Activated CD4-positive, CD25-positive, alpha-beta regulatory T cell treated with anti-CD3 and anti-CD28 coated beads, Interleukin-2, amount 50 U/mL, for 72 hours (primary cell): ENCODE data around the gene PHLDA2.

Source experiments
- DNase-seq: peaks from one replicate; pipeline ENCODE4 v3.0.0; 2021

The PHLDA2 gene, protein sequence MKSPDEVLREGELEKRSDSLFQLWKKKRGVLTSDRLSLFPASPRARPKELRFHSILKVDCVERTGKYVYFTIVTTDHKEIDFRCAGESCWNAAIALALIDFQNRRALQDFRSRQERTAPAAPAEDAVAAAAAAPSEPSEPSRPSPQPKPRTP

DNA sequence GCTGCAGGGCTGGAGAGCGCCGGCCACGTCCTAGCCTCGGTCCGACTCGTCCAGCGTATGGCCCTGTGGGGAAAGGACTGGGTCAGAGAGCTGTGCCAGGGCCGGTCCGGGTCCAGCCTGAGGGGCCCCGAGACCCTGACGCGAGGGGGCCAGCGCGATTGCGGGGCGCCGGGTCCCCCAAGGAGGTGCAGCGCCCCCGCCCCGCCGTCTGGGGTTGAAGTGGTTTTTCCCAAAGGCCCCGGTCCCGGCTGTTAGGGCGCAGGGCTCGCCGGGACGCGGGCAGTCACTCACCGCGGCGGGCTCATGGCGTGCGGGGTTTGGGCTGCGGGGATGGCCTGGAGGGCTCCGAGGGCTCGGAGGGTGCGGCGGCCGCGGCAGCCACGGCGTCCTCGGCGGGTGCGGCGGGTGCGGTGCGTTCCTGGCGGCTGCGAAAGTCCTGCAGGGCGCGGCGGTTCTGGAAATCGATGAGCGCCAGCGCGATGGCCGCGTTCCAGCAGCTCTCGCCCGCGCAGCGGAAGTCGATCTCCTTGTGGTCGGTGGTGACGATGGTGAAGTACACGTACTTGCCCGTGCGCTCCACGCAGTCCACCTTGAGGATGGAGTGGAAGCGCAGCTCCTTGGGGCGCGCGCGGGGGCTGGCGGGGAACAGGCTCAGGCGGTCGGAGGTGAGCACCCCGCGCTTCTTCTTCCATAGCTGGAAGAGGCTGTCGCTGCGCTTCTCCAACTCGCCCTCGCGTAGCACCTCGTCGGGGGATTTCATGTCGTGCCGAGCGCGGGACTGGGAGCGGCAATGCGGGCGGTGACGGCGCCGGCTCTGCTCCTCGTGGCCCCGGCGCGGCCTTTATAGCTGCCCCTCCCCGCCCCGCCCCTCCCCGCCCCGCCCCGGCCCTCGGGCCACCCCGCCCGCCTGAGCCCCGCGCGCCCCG lies at the start of gene PHLDA2:
Gene PHLDA2, minus strand, starts transcription at position 816 of the 926 bp plus-strand sequence. Its CDS starts 56 bp downstream, at position 760.
- peak; percentile 73 for DNase-seq

DNA sequence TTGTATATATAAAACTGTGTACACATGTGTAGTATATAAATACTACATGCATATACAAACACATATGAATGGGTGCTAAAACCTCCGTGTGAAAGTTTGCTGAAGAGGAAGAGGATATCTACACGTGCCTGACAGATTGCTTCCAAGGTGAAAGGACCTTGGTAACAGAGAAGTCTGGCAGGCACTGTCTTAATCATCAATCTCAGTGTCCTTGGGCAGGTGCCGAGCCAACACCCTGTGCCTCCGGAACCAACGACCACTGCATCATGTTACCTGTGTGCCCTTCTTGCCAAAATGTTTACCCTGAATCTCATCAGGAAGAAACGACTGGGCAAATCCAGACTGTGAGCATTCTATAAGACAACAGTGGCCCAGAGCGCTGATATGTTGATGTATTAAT lies 47.9 kb upstream of the PHLDA2 start:
- no peak for DNase-seq

DNA sequence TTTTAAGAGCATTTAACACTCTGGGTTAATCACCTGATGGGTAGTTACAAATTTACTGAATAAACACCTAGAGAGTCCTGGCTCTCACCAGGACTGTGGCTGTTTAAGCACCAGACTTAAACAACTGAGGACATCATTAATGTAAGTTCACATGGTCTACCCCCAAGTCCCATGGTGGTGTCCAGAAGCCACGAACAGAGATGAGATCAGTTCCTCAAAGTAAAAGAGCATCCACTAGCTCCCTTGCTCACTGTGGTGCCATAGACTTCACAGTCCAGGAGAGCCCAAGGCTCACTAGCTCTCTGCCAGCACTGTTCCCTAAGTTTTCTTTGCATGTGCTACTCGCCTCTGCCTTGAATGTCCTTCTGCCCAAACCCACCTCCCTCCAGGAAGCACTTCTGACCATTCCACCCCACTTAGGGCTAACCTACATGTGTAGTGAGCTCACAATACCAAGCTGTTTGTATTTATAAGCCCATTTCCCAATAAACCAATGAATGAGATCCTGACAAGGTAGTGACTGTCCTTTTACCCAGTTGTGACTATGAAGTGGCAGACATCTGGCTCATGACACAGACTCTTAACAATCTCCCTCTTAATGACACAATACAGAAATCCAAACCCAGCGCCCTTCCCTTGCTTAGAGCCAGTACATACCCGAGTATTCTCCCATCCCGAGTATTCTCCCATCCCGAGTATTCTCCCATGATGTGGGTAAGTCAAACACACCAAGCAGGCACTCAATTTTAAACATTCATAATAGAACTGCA lies 47.3 kb upstream of the PHLDA2 start:
- no peak for DNase-seq

DNA sequence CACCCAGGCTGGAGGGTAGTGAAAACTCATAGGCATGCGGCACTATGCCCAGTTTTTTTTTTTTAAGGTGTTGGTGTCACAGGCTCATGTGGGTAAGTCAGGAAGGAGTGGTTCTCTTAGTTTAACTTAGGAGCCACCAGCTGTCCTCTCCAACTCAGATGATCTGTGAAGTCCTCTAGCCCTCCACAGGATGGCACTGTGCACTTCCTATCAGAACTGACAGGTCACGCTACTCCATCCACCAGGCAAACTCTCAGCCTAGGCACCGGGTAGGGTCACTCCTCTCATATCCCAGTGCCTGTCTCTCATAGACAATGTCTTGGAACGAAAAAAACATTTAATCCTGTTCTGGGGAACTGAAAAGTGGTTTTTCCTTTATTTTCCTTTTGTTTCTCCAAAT lies 46.4 kb upstream of the PHLDA2 start:
- DNase-seq = no peak

DNA sequence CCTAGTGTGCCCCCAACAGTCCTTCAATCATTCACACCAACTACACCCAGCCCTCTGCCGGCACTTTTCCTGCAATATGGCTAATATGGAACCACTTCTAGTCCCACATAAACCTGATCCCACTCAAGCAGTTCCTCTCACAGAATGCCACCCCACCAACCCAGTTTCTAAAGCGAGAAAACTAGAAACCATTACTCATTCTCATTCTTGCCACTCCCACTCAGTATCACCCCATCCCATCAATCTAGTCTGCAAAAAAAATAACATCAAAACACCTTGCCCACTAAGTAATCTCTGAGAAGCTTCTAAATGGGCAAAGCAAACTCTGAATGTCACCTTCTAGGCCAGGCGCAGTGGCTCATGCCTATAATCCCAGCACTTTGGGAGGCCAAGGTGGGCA lies 45.1 kb upstream of the PHLDA2 start:
- DNase-seq = no peak

DNA sequence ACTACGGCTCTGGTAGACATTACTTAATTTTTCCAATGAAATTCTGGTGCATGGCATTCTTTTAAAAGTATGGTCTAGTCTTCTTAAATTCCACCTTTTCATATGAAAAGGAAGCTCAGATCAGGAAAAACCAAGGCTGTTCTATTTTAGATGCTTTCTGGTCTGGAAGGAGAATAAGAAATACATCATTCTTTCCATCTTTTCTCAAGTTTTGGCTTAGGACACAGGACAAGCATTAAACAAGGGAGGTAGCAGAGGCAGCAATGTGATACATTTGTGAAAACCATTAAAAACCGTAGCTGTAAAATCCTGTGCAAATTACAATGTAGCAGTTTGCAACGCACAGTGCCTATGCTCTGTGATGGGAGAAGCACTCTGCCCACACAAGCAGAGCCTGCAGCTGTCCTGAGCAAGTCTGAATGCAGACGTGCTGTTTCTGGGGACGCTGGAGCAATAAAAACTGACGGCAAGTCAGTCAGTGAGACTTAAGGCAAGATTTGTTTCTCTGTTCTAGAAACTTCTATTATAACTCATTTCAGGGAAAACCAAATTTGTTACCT lies 39.2 kb upstream of the PHLDA2 start:
- DNase-seq = no peak

DNA sequence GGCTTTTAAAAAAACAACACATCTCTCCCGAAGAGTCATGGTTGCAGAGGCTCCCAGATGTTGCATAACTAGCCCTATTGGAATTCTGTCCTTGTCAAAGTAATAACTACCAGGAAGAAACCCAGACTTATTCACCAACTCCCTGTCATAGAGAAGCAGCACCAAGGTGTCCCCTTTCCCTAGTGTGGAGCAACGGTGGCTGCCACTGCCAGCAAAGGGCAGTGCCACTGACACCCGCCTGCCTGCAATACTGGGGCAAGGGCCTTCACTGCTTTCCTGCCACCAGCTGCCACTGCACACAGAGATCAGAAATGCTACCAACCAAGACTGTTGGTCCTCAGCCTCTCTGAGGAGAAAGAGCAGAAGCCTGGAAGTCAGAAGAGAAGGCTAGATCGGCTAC lies 35.6 kb upstream of the PHLDA2 start:
- no peak for DNase-seq

DNA sequence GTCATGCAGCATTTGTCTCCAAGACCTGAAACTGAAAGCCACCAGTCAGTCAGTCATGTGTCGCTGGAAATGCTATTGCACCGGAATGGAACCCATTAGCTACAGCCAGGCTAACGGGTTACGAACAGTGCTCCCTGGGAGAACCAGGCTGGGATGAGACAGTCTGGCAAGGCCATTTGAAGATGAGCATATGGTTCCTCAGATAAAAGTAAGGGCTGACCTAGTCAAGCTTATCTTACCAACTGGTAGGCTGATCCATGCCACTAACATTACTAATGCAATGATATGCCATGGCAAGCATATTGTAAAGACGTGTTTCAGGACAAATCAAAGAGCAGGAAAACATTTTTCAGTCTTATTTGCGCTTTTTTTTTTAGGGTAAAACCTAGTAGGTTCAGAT lies 34.5 kb upstream of the PHLDA2 start:
- no peak for DNase-seq

DNA sequence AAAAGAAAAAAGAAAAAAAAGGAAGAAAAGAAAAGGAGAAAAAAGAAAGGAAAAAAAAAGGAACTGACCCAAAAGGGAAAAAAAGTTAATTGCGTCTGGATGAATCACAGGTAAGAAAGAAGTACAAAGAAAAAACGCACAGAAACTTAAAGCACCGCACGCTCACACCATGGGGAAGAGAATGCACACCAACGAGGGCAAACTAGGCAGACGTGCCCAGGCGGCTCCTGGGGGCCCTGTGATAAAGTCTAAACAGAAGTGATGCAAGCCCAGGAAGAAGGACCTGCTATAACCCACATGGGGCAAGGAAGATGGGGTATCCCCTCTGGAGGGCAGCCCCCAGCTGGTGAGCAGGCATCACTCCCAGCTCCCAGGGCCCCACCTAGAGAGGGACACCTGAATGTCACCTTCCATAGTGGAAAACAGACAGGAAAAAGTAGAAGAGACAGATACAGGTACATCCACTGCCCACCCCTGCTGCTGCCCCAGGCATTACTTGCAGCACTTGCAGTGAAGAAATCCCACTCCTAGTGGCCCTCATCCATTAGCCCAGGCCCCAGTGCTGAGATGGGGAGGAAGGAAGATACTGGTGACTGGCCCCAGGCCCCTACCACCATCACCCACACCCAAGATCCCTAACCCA lies 34.0 kb upstream of the PHLDA2 start:
- DNase-seq = no peak

DNA sequence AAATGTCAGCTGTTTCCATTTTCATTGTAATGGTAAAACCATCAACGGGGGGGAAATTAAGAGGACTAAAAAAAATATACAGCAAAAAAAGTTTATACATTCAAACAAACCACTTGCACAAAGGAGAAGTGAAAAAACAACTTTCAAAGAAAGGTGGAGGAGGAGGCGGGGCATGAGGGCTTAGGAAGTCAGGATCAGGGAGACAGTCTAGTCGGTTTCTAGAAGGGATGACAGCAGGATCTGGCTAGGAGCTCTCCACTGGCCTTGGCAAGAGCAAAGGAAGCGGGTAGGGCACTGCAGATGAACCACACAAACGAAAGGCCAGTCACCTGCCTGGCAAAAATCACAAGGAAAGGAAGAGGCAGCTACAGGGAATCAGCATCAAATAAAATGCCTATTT lies 31.9 kb upstream of the PHLDA2 start:
- no peak for DNase-seq

DNA sequence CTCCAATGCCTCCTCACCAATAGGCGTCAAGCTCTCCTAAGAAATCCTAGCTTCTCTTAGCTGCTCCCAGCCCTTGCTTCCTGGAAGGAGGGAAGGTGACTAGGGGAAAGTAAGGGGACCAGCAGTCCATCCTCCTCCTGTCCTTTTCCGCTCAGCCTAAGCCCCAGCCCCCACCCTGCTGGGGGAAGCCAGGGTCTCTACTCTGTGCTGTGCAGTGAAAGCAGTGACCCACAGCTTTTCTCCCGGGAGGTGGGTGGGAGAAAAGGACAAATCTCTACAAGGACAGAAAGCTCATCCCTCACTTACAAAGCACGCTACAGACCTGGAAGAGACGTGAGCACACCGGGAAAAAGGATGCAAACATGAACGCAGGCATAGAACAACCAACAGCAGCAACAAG lies 30.9 kb upstream of the PHLDA2 start:
- no peak for DNase-seq

DNA sequence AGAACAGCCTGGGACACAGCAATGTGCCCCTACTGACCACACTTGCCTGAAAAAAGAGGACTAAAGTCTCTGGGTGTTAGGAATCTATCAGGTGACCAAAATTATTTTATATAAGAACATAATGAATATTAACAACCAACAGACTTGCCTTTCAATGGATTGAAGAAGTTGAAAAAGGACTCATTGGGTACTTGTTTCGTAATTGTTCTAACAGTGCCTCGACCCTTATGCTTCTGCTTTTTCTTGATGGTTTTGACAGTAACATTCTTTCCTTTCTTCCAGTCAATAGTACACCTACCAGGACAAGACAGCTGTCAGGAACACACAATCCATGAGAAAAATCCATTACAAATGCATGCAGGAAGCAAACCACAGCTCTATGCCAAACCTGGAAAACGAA lies 29.0 kb upstream of the PHLDA2 start:
- DNase-seq = no peak

DNA sequence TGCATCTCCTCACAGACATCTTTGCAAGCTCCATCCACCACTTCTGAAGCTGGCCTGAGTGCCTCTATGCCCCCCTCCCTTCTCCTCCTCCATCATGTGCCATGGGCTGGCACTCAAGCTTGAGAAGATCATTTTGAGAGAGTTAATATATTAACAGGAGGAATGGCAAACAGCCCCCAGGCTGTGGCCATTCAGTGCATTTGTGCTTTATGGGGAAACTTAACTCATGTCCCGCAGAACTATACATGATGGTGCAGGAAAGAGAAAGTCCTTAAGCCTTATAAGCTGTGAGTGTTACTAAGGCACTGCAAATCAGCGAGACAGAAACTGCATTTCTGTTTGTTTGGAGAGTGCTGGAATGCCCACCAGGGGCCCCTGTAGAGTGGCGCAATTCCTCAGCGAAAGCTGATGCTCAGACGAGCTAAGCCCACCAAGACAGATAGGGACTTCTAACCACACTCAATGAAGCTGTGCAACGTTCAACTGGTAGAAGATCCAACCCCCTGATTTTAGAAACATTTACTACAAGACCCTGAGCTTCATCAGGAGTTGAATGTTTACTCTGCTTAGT lies 26.8 kb upstream of the PHLDA2 start:
- DNase-seq = no peak

DNA sequence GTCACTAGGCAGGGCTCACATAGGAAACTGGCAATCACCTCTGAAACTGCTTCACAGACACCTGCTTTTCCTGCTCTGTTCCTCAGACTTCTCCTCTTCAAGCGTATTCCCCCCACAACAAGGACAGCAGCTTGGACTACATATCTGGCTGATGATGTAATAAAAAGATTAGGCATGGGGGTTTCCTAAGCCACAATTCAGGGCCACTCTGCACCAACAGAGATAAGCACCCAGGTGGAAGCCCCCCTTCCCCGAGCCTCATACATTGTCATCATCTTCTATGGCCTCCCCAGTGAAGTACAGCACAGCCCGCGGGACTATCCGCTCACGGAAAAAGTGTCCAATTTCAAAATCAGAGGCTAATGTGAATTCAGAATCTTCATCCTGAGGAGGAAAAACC lies 25.0 kb upstream of the PHLDA2 start:
- DNase-seq = no peak

DNA sequence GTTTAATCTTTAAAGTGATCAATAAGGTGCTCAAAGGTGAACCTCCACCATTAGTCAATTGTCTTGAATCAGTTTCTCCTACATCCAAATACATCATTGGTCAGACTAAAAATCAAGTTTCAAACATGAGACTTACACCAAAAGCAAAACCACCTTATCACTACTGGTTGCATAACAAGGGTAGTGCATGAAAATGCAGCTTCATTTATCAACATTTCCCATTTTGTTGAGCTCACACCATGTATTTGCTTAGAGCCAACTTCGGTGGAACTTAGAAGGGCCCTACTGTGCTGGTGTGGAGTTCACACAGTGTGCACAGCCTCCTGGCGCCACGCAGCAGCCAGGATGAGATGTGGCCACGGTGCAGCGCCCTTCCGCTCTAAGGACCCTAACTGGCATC lies 23.1 kb upstream of the PHLDA2 start:
- DNase-seq = no peak

DNA sequence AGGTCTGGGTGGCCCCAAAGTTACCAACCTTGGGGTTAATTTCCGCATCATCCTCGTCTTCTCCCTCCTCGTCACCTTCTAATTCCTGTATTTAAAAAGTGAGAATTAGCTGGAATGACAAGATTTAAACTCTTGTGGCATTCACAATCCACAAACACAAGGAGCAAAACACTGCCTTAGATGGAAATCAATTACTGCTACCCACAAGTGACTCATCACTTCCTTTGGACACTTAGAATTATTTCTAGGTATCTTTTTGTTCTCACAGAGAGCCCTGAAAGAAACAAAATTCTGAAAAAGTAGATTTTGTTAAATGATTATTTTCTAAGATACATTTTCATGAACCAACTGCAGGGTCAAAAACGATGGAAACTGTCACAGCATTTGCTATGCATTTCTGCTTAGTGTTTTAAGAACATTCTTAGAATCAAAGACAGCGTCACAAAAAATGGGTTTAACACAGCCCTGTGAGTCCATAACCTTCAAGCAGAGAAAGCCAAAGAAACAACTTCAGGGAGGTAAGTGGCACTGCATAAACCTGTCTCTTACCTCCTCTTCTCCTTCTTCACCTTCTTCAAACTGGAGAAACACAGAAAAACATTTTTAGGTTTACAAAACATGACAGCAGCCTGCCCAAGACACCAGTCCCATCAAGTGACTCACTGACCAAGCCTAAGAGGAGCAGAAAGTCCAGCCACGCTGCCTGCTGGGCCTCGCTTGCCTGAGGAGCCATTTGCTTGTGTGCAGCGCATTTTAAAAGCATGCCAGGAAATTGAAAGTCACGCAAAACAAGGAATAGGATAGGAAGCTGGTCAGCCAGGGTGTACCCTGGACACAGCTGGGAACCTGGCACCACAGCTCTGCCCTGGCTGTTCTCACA lies 22.3 kb upstream of the PHLDA2 start:
- no peak for DNase-seq

DNA sequence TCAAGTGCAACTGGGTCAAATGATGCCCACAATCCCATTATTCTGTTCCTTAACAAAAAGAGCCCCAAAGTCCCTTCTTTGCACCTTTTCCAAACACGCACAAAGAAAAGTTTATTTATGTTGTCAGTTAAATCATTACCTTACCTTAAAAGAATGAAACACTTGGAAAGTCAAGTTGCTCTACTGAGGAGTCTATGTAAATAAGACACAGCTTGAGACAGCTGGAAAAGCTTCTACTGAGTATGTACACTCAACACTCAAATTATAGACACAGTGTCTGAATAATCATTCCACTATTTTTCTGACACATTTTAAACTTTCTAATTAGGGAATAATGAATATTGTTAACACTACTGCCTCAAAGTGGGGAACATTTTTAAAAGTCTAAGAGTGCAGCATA lies 21.6 kb upstream of the PHLDA2 start:
- DNase-seq = no peak

DNA sequence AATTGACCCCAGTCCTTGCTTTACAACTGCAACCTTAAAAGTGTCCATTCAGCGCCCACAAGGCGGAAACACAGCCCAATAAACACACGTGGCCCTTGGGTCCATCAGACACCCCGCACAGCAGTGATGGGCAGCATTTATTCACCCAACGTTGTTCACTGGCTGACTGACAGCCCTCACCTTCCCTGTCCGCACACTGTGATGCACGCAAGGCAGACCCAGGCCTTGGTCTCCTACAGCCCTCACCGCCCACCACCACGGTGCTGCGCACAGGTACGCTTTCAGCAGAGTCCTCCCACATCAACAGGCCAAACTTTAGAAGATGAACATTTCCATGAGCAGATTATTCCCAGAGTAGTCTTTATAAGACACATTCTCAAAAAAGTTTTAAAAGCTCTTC lies 20.7 kb upstream of the PHLDA2 start:
- DNase-seq = no peak

DNA sequence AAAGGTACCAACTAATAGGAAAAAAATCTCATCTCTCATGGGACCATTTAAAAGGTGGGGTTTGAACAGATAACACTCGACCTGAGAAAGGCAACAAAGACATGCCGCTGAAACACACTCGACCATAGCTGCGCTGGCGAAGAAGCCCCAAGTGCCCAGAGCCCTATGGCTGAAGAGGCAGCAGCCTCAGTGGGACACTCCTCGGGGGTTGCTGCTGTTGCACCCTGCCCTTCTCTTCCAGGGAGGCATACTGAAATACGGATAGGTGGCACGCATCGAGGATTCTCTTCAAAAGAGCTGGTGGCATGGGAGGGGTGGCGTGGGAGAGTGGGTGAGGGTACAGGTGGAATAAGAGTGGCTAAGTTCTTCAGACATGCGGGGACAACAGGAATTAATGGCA lies 18.5 kb upstream of the PHLDA2 start:
- DNase-seq = no peak

DNA sequence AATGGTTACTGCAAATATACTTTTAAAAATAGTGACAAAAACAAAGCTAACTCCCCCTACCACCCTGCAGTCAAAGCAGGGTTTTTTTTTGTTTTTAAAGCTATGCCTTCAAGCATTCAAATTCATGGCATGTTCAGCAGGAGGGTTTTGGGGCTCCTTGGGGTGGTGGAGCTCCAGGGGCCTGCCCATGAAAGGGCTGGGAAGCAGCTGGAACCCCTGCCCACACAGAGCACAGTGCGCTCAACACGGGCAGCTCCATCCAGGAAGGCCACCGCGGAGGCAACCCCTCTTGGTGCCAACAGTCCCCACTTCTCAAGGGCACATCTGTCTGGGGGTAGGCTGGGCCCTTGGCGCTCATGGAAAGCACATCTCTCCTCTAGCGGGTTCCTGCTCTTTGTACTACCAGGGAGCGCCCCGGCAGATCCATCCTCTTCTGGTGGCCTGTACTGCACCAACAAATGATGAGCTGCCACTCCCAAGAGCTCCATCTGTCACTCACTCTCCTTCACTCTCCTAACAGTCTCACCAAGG lies 16.6 kb upstream of the PHLDA2 start:
- DNase-seq = no peak

DNA sequence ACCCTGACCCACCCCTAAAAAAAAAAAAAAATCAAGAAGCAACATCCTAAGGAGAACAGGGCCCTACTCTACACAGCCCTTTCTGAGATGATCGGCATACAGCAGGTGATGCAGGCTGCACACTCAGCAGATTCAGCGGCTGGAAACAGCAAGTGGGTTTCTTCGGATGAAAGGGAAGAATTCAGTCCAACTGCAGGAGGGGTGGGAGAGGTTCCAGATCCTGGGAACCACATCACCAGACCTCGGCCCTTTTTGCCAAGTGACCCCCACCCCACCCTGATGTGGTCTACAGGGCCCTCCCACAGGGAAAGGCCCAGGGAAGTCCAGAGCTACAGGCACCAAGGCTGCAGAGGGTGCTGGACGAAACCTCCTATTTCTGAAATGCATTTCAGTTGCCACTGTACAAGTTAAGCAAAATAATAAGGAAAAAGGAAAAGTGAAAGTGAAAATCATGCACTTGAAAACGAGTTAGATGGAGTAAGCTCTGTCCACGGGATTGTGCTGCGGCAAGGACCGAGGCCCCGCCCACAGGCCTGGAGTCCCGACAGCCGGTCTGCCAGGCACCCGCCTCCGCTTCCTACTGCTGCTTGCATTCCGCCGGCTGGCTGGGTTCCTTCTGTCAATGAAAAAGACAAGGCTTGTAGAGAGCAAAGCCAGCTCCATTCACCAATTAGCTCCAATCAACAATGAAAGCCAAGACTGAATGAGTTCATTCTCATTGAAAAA lies 16.0 kb upstream of the PHLDA2 start:
- DNase-seq = no peak
